IPS-15b (cell line): Measurements from ENCODE around the gene RGS10.

ENCODE experiments used
- H3K27me3 ChIP-seq: one replicate; pipeline ENCODE4 v1.6.1; 2013; ENCODE audit warnings: low read length; ENCODE audit not compliant: control insufficient read depth, insufficient read depth
- H3K36me3 ChIP-seq: one replicate; pipeline ENCODE4 v1.6.1; 2013; ENCODE audit warnings: low read length; ENCODE audit not compliant: control insufficient read depth, insufficient read depth
- H3K4me1 ChIP-seq: one replicate; pipeline ENCODE4 v1.6.1; 2013; ENCODE audit warnings: mild to moderate bottlenecking, low read length; ENCODE audit not compliant: control insufficient read depth, insufficient read depth
- H3K4me3 ChIP-seq: one replicate; pipeline ENCODE4 v1.5.1; 2013; ENCODE audit warnings: low read depth, low read length
- H3K9ac ChIP-seq: one replicate; pipeline ENCODE4 v1.6.1; 2013; ENCODE audit warnings: low read depth, mild to moderate bottlenecking, low read length
- H3K9me3 ChIP-seq: one replicate; pipeline ENCODE4 v1.6.1; 2013; ENCODE audit warnings: mild to moderate bottlenecking, low read length; ENCODE audit not compliant: control insufficient read depth, insufficient read depth

RGS10 gene

DNA sequence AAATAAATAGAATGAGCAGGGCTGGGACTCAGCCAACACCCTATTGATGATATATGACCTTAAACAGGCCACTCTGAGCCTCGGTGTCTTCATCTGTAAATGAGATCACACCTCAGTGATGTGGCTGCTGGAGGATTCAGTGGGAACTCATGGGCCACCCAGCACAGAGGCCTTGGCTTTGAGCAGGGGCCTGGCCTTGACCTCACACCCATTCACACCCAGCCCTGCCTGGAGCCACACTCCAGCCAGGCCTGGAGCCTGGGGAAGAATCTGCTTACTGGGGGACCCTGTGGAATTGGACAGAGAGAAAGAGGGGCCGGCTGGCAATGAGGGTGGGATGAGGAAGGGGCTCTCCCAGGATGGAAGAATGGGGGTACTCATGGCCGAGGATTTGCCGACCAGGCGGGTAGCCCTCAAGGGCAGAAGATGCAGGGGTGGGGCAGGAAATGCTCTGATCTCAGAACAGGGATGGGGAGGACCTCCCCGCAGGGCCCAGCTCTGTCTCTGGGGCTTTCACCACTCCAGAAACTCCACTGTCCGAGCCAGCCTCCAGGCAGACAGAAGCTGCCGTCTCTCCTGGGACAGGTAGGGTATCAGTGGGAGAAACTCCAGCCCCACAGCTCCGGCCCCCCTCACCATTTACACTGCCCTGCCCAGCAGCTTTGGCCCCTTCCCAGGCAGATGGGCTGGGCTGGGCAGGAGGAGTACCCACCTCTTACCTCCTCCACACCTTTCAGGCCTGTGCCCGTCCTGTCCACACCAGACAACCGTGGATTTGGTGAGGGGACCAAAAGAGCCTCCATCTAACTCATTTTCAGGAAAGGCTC is 81.9 kb downstream of the RGS10 start:
- H3K27me3 ChIP-seq, result no peaks in the 10 kb centered on the region
- H3K9me3 ChIP-seq, result no peaks in the 10 kb centered on the region
- no peak overlapping the region for H3K9ac ChIP-seq
- H3K4me1 ChIP-seq, result no peaks in the 10 kb centered on the region
- H3K4me3 ChIP-seq, result no peak overlapping the region
- H3K36me3 ChIP-seq, result no peaks in the 10 kb centered on the region

DNA sequence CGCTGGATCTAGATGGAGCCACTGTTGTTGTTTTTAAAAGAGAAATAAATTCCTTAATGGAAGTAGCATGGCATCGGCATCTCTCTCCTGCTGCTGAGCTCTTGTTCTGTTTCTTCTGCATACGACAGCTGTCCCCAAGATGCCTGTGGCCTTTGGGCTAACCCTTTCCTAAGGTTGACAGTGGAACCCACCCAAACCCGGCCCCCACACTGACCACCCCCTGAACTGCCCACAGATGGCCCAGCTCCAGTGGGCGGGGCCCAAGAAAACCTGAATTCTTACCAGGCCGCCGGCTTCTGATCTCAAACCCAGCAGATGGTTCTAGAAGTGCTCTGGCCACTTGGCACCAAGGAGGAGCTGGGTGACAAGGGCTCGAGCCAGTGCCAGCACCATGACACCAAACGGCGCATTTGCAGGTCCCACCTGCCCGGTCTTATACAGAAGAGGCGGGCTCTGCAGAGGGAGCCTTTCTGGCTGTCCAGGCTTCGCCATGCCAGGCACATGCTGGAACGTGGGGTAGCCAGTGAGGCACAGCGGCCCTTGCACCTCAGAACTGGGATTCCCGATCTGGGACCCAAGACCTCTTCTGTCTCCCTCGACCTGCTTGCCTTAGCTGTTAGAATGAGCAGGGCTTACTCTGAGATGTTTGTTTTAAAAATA is 82.7 kb downstream of the RGS10 start:
- H3K36me3 ChIP-seq, result no peaks in the 10 kb centered on the region
- H3K9ac ChIP-seq, result no peak overlapping the region
- H3K27me3 ChIP-seq, result no peaks in the 10 kb centered on the region
- H3K4me3 ChIP-seq, result no peak overlapping the region
- no peaks in the 10 kb centered on the region for H3K9me3 ChIP-seq
- no peaks in the 10 kb centered on the region for H3K4me1 ChIP-seq

DNA sequence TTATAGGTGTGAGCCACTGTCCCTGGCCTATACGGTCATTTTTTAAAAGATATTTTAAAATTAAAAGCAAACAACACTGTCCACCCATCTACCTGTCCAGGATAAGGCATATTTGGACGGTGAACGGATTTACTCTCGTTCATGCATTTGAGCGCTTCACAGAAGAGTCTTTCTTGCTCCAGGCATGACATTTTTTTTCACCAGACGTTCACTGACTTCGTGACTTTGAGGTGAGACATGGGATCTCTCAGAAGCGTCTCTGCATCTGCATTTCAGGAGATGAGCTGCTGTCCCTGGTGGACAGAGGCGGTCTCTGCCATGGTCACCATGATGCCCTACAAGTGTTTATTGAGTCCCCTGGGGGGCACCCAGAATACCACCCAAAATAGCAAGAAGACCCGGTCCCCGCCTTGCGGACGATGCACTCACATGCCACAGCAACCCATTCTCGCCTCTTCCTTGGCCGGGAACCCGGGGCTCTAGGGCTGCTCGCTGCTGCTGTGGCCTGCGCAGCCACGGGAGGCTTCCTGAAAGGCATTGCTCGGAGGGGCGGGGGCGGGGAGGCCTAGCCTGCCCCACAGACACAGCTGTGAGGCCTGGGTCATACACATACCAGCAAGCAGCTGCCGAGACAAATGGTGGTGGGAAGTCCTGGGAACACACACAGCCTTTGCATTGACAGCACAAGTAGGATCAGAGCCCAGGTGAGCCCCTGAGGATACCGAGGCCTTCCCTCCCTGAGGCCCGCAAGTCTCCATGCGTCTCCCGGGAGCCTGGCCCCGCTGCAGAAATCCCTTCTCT is 84.4 kb downstream of the RGS10 start:
- no peaks in the 10 kb centered on the region for H3K9me3 ChIP-seq
- H3K27me3 ChIP-seq, result no peaks in the 10 kb centered on the region

DNA sequence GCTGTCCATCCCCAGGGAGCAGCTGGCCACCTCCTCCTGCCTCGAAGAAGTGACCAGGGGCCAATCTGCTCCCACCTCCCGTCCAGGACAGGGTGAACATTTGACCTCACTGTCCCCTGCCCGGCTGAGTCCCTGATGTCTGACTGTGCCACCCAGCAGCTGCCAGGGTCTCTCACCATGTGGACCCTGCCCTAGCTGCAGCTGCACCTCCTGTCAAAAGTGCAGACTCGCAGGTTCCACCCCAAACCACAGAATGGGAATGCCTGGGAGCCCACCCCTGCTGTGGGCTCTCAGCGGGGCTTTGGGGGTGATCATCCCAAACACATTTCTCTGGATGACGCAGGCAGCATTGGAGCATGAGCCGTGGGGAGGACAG is 86.1 kb downstream of the RGS10 start:
- Histone ChIP-seq H3K4me3 (no peak overlapping the region), H3K36me3 (no peaks in the 10 kb centered on the region), H3K9me3 (no peaks in the 10 kb centered on the region), H3K27me3 (no peaks in the 10 kb centered on the region), H3K9ac (no peak overlapping the region), H3K4me1 (no peaks in the 10 kb centered on the region)

More for the DNA sequence above, 84.4 kb downstream of the RGS10 start:
- H3K4me3 ChIP-seq, result no peak overlapping the region
- H3K36me3 ChIP-seq, result no peaks in the 10 kb centered on the region
- H3K9ac ChIP-seq, result no peak overlapping the region
- no peaks in the 10 kb centered on the region for H3K4me1 ChIP-seq

DNA sequence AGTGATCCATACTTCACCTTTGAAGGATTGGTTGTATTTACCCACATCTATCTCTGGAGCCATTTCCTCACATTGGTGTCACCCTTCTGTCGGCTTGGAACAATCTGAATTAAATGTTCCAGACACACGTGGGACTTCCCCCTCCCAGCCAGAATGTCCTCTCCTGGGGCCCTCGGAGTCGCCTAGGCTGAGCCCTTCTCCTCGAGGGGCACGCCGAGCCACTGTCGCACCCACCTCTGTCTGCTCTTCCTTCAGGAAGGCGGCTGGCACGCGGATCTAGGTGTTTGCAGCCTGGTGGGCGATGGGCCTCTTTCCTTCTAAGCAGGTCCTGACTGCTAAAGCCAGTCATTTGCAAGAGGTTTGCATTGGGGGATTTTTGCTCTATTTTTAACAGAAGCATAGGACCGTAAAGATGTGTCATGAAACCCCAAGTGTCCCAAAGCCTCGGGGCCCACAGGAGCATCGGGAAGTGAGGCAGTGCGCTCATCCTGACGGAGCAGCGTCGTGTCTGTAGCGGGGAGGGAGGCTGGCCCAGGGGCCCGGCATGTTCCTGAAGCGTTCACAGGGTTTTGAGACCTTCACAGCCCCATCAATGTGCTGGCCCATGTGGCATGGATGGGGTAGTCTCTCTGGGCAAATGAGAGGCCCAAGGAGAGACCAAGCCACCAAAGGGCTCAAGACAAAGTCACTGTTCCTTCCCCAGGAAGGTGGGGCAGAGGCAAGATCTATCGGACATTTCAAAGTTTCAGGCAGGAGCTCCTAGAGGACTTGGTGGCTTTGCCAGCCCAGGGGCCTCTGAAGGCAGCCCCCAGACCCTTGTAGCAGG is 86.7 kb downstream of the RGS10 start:
- Histone ChIP-seq H3K9ac (no peak overlapping the region), H3K27me3 (no peaks in the 10 kb centered on the region), H3K36me3 (no peaks in the 10 kb centered on the region), H3K4me1 (no peaks in the 10 kb centered on the region), H3K4me3 (no peak overlapping the region), H3K9me3 (no peaks in the 10 kb centered on the region)

DNA sequence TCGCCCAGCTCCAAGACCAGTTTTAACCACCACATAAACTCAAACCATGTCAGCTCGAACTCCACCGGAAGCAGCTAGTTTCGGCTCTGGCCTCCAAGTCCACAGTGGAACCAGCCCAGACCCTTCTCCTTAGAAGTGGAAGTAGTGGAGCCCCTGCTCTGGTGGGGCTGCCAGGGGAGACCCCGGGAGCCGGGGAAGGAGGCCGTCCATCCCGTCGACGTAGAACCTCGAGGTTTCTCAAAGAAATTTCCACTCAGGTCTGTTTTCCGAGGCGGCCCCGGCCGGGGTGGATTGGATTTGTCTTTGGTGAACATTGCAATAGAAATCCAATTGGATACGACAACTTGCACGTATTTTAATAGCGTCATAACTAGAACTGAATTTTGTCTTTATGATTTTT is 87.5 kb downstream of the RGS10 start:
- Histone ChIP-seq H3K4me1 (no peaks in the 10 kb centered on the region), H3K36me3 (no peaks in the 10 kb centered on the region), H3K27me3 (no peaks in the 10 kb centered on the region), H3K9me3 (no peaks in the 10 kb centered on the region), H3K4me3 (no peak overlapping the region), H3K9ac (no peak overlapping the region)

DNA sequence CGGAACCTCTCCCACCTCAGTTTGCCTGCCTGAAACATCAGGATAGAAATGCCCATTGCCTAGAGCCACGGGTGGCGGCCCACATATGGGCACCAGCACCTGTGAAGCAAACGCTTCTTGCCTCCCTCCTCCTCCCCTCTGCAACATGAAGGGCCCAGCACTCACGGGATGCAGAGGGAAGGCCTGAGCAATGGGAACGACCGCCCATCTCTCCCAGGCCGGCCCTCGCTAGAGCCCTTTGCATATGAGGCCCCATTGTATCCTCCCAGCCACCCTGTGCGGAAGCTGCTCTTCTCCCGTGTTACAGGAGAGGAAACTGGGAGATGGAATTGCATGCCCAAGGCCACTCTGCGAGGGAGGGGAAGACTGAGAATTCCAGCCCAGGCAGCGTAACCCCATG is 88.2 kb downstream of the RGS10 start:
- no peaks in the 10 kb centered on the region for H3K36me3 ChIP-seq
- no peaks in the 10 kb centered on the region for H3K9me3 ChIP-seq
- H3K4me1 ChIP-seq, result no peaks in the 10 kb centered on the region
- no peak overlapping the region for H3K9ac ChIP-seq
- H3K27me3 ChIP-seq, result no peaks in the 10 kb centered on the region
- no peak overlapping the region for H3K4me3 ChIP-seq

DNA sequence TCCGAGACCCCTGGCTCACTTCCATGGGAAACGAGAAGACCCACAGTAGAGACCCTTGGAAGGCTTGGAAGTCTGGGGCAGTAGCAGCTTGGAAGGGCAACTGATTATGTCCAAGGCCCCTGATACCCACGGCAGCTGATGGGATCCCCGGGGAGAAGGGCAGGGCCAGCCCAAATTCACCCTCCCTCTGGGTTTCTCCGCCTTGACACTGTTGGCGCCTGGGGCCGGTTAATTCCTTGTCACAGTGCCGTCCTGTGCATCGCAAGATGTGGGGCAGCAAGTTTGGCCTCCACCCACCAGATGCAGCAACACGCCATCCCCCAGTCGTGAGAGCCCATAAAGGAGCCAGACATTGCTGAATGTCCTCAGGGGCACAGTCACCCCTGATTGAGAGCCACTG is 89.2 kb downstream of the RGS10 start:
- Histone ChIP-seq H3K36me3 (no peaks in the 10 kb centered on the region), H3K4me3 (no peak overlapping the region), H3K4me1 (no peaks in the 10 kb centered on the region), H3K9ac (no peak overlapping the region), H3K27me3 (no peaks in the 10 kb centered on the region), H3K9me3 (no peaks in the 10 kb centered on the region)

DNA sequence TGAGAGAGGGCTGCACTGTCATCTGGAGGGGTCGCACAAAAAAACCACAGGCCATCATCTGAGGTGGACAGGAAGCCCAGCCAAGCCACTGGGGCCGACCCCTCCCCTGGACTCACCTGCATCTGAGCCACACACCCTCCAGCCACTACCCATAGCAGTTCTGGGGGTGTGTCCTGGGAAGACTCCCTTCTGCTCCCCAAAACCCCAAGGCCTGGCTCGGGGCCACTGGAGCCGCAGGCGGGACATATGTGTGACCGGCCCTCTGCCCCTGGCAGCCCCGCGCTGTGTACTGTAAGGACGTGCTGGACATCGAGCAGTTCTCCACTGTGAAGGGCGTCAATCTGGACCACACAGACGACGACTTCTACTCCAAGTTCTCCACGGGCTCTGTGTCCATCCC is 90.1 kb downstream of the RGS10 start:
- Histone ChIP-seq H3K9me3 (no peaks in the 10 kb centered on the region), H3K36me3 (no peaks in the 10 kb centered on the region), H3K27me3 (no peaks in the 10 kb centered on the region), H3K4me1 (no peaks in the 10 kb centered on the region), H3K4me3 (no peak overlapping the region), H3K9ac (no peak overlapping the region)

DNA sequence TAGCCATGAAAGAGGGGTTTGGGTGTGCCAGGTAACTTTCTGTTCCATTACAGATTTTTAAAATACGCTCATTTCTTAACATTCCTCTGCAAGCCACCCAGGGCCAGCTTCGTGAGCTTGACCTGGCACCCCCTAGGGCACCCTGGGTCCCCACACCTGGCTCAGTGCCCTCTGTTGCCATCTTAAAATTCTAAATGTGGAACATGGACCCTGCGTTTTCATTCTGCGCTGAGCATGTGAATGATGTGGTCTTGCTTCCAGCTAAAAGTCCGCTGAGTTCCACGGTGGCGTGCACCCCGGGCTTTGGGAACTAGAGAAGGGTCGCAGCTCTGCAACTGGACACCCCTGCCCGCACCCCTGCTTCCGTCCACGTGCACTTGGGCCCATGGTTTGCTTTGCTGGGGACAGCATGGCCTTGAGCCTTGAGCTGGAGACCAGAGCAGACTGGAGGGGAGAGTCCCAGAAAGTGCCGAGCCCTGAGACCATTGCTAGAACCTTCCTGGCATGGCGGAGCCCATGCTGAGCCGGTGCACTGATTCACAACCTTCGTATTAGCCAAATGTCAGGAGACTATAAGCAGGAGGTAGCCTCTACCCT is 91.1 kb downstream of the RGS10 start:
- no peaks in the 10 kb centered on the region for H3K36me3 ChIP-seq
- no peaks in the 10 kb centered on the region for H3K9me3 ChIP-seq
- H3K4me1 ChIP-seq, result no peaks in the 10 kb centered on the region
- no peaks in the 10 kb centered on the region for H3K27me3 ChIP-seq
- no peak overlapping the region for H3K9ac ChIP-seq
- no peak overlapping the region for H3K4me3 ChIP-seq
